Measurements from ENCODE around the gene NIM1K.

GRCh38 chr5:43191740-43192557, at the start of gene NIM1K:
- TF ChIP-seq POLR2A (IDR thresholded peaks at IDR 0.05) (no peak), CTCF (IDR thresholded peaks at IDR 0.05) (no peak), POLR2AphosphoS5 (IDR thresholded peaks at IDR 0.05) (no peak)
